ENCODE results near the gene PDE4D.

PDE4D gene

DNA sequence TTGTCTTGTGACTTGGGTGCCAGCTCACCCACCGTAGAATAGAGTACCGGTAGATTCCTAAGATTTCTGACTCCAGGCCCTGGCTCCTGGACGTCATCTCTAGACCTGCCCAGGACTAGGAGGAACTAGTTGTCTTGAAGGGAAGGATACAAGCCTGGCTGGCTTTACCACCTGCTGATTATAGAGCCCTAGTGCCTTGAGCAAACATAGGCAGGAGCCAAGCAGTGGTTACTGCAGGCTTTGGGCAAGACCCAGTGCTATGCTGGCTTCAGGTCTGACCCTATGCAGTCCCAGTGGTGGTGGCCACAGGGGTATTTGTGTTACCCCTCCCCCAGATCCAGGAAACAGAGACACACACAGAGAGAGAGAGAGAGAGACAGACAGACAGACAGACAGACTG lies 606.2 kb downstream of the PDE4D start:
- DNase-seq (ENCODE audit: low read depth) = no peak
- H3K4me3 ChIP-seq (ENCODE audit: low read depth, low read length) = no peak overlapping the region
- TF ChIP-seq CTCF (conservative IDR thresholded peaks at IDR 0.05; ENCODE audit: low read depth, low read length) = no peak

GRCh38 chr5:59286510-59286909 lies 607.0 kb downstream of the PDE4D start:
- no peak for TF ChIP-seq CTCF (conservative IDR thresholded peaks at IDR 0.05; ENCODE audit: low read depth, low read length)
- DNase-seq (ENCODE audit: low read depth) = no peak
- H3K4me3 ChIP-seq (ENCODE audit: low read depth, low read length) = no peak overlapping the region

DNA sequence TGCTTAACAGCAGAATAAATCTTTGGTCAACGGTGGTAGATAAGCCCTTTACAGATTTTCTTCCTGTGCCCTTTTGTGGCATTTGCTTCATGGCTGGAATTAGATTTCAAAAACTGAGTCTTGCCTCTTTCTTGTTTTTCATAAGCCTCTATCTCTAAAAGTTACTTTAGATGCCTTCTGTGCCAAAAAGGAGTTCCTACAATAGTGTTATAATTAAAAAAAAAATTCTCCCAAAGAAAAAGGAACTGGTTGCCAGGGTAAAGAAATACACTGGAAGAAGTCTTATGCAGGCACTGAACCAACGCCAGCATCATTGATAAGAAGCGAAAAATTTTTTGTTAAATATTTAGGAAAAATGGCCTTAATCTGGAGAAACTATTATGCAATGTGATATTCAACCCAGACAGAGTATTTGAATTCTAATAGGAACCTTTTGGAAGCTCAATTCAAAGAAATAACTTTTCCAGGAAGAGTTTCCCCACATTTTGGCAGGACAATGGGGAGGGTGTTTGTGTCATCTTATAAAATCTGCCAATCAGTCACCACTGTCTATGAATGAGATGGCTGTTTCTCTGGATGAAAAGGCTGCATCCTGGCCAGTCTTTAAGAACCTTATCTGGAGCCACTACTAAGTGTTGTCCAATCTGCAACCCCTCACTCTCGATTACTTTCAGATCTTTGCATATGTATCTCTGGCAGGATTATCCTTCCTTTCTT lies 608.1 kb downstream of the PDE4D start:
- H3K4me3 ChIP-seq (ENCODE audit: low read depth, low read length) = no peak overlapping the region
- no peak for DNase-seq (ENCODE audit: low read depth)
- TF ChIP-seq CTCF (conservative IDR thresholded peaks at IDR 0.05; ENCODE audit: low read depth, low read length) = no peak

DNA sequence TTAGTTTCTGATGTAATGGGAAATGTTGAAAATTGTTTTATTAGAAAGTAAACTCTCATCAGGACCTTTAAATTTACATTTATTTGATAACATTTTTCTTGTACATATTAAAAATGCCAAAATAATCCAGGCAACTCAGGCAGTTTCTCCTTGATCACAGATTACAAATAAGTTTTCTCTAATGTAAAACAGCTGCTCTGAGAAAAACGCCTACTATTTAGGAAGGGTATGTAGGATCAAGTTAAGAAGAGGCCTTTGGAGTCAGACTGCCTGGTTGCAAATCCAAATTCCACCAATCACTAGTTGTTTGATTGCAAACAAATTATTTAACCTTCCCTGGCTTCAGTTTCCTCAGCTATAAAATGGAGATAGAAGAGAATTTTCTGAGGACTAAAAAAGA lies 610.8 kb downstream of the PDE4D start:
- no peak overlapping the region for H3K4me3 ChIP-seq (ENCODE audit: low read depth, low read length)
- DNase-seq (ENCODE audit: low read depth) = no peak
- TF ChIP-seq CTCF (conservative IDR thresholded peaks at IDR 0.05; ENCODE audit: low read depth, low read length) = no peak

DNA sequence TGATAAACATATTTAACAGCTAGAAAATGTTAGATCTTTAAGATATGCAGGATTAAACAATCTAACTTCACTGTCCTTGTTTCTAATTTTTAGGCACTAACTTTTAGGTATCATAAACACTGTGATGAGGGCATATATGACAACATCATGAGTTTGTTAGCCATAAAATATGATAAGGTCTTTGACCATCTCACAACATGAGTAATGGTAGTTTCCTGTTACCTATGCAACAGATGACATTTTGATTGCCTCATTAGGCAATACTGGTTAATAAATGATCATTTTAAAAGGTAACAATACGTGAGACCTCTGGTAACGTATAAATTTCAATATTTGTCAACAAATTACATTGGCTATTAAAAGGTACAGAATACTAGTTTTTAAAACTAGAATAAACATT lies 613.5 kb downstream of the PDE4D start:
- DNase-seq (ENCODE audit: low read depth) = no peak
- TF ChIP-seq CTCF (conservative IDR thresholded peaks at IDR 0.05; ENCODE audit: low read depth, low read length) = no peak
- no peak overlapping the region for H3K4me3 ChIP-seq (ENCODE audit: low read depth, low read length)

- no peak overlapping the region for H3K4me3 ChIP-seq (ENCODE audit: low read depth, low read length)
- DNase-seq (ENCODE audit: low read depth) = peak; percentile 27
- TF ChIP-seq CTCF (conservative IDR thresholded peaks at IDR 0.05; ENCODE audit: low read depth, low read length) = no peak
Measured at GRCh38 chr5:59276917-59277372, 616.6 kb downstream of the PDE4D start.

- no peak overlapping the region for H3K4me3 ChIP-seq (ENCODE audit: low read depth, low read length)
Measured at GRCh38 chr5:59276325-59276675, 617.2 kb downstream of the PDE4D start.

More at GRCh38 chr5:59276325-59276675, 617.2 kb downstream of the PDE4D start:
- TF ChIP-seq CTCF (conservative IDR thresholded peaks at IDR 0.05; ENCODE audit: low read depth, low read length) = no peak
- DNase-seq (ENCODE audit: low read depth) = no peak
